ENCODE data around the gene FNIP1.
"Not testable (repeated sequence)": the region's sequence is repeated elsewhere in the genome, so short reads cannot be mapped to it uniquely, and the experiment has no call there.

FNIP1 gene

GRCh38 chr5:131749723-131750470 lies 46.9 kb downstream of the FNIP1 start:
- DNase-seq, result no peak

GRCh38 chr5:131749138-131749537 lies 47.7 kb downstream of the FNIP1 start:
- DNase-seq, result no peak

- no peak for DNase-seq
These were observed 49.4 kb downstream of the FNIP1 start for GRCh38 chr5:131747180-131748105.

- DNase-seq, result no peak
These were observed 50.4 kb downstream of the FNIP1 start for GRCh38 chr5:131746423-131746822.

- DNase-seq, result no peak
These were observed 51.1 kb downstream of the FNIP1 start for GRCh38 chr5:131745703-131746102.

- no peak for DNase-seq
These were observed 51.7 kb downstream of the FNIP1 start for GRCh38 chr5:131745155-131745554.

GRCh38 chr5:131740477-131740876 lies 56.3 kb downstream of the FNIP1 start:
- DNase-seq, result no peak

- DNase-seq, result no peak
These were observed 61.4 kb downstream of the FNIP1 start for GRCh38 chr5:131735393-131735792.

- not testable (repeated sequence) for DNase-seq
These were observed 61.9 kb downstream of the FNIP1 start for GRCh38 chr5:131734939-131735338.

- DNase-seq, result not testable (repeated sequence)
These were observed 67.5 kb downstream of the FNIP1 start for GRCh38 chr5:131729292-131729691.

- not testable (repeated sequence) for DNase-seq
These were observed 72.7 kb downstream of the FNIP1 start for GRCh38 chr5:131724089-131724488.

GRCh38 chr5:131720714-131721113 lies 76.1 kb downstream of the FNIP1 start:
- DNase-seq, result no peak

- DNase-seq, result no peak
These were observed 77.3 kb downstream of the FNIP1 start for GRCh38 chr5:131719564-131719963.

GRCh38 chr5:131718487-131719014 lies 78.3 kb downstream of the FNIP1 start:
- no peak for DNase-seq

- not testable (repeated sequence) for DNase-seq
These were observed 79.7 kb downstream of the FNIP1 start for GRCh38 chr5:131717164-131717563.

- no peak for DNase-seq
These were observed 80.2 kb downstream of the FNIP1 start for GRCh38 chr5:131716650-131717049.

GRCh38 chr5:131710391-131710790 lies 86.4 kb downstream of the FNIP1 start:
- no peak for DNase-seq

- DNase-seq, result no peak
These were observed 87.8 kb downstream of the FNIP1 start for GRCh38 chr5:131709043-131709442.

- no peak for DNase-seq
These were observed 90.5 kb downstream of the FNIP1 start for GRCh38 chr5:131706281-131706680.

- DNase-seq, result no peak
These were observed 101.9 kb downstream of the FNIP1 start for GRCh38 chr5:131694926-131695325.

GRCh38 chr5:131693894-131694293 lies 102.9 kb downstream of the FNIP1 start:
- DNase-seq, result no peak

- no peak for DNase-seq
These were observed 111.2 kb downstream of the FNIP1 start for GRCh38 chr5:131685516-131686171.

GRCh38 chr5:131684595-131684994 lies 112.2 kb downstream of the FNIP1 start:
- DNase-seq, result no peak

Data from left hindlimb (tissue), 1 donor.